ENCODE data around the gene SYT7.

SYT7 gene

GRCh38 chr11:61516675-61517572 is 64.0 kb downstream of the SYT7 start:
- H3K27me3 ChIP-seq (ENCODE audit: insufficient read depth, insufficient read length): no peaks in the 10 kb centered on the region
- no peak overlapping the region for H3K4me3 ChIP-seq (ENCODE audit: insufficient read length, low read depth)
- no peaks in the 10 kb centered on the region for H3K9me3 ChIP-seq (ENCODE audit: insufficient read depth, low read length)
- peak overlapping the region; percentile 1 for H3K9ac ChIP-seq (ENCODE audit: insufficient read length, low read depth)
- TF ChIP-seq ZNF274 (IDR thresholded peaks at IDR 0.05; ENCODE audit: low read depth, low read length) (no peak), YY1 (IDR thresholded peaks at IDR 0.05; ENCODE audit: insufficient read depth, insufficient read length) (no peak), SUZ12 (IDR thresholded peaks at IDR 0.05; ENCODE audit: extremely low read depth, insufficient read depth, insufficient read length) (no peak)
- peaks cover 39% of the 10 kb centered on the region for H3K4me1 ChIP-seq (ENCODE audit: insufficient read depth, insufficient read length)
- no peaks in the 10 kb centered on the region for H3K36me3 ChIP-seq (ENCODE audit: insufficient read depth, insufficient read length, low read length)
- DNase-seq (ENCODE audit: low read depth, low spot score): no peak

- Histone ChIP-seq H3K9me3 (ENCODE audit: insufficient read depth, low read length) (no peaks in the 10 kb centered on the region), H3K4me3 (ENCODE audit: insufficient read length, low read depth) (no peak overlapping the region), H3K36me3 (ENCODE audit: insufficient read depth, insufficient read length, low read length) (no peaks in the 10 kb centered on the region), H3K27me3 (ENCODE audit: insufficient read depth, insufficient read length) (no peaks in the 10 kb centered on the region), H3K4me1 (ENCODE audit: insufficient read depth, insufficient read length) (peaks cover 42% of the 10 kb centered on the region), H3K9ac (ENCODE audit: insufficient read length, low read depth) (no peak overlapping the region)
- no peak for DNase-seq (ENCODE audit: low read depth, low spot score)
- no peak for TF ChIP-seq SUZ12 (IDR thresholded peaks at IDR 0.05; ENCODE audit: extremely low read depth, insufficient read depth, insufficient read length)
Measured at GRCh38 chr11:61516191-61516590, 64.7 kb downstream of the SYT7 start.

GRCh38 chr11:61515686-61516085 is 65.2 kb downstream of the SYT7 start:
- DNase-seq (ENCODE audit: low read depth, low spot score): no peak
- Histone ChIP-seq H3K9ac (ENCODE audit: insufficient read length, low read depth) (no peak overlapping the region), H3K36me3 (ENCODE audit: insufficient read depth, insufficient read length, low read length) (no peaks in the 10 kb centered on the region), H3K9me3 (ENCODE audit: insufficient read depth, low read length) (no peaks in the 10 kb centered on the region), H3K4me3 (ENCODE audit: insufficient read length, low read depth) (no peak overlapping the region), H3K4me1 (ENCODE audit: insufficient read depth, insufficient read length) (peaks cover 46% of the 10 kb centered on the region), H3K27me3 (ENCODE audit: insufficient read depth, insufficient read length) (peaks cover 3% of the 10 kb centered on the region)
- TF ChIP-seq SUZ12 (IDR thresholded peaks at IDR 0.05; ENCODE audit: extremely low read depth, insufficient read depth, insufficient read length): no peak
- no peak for TF ChIP-seq YY1 (IDR thresholded peaks at IDR 0.05; ENCODE audit: insufficient read depth, insufficient read length)
- TF ChIP-seq ZNF274 (IDR thresholded peaks at IDR 0.05; ENCODE audit: low read depth, low read length): no peak

- no peak for TF ChIP-seq ZNF274 (IDR thresholded peaks at IDR 0.05; ENCODE audit: low read depth, low read length)
- TF ChIP-seq SUZ12 (IDR thresholded peaks at IDR 0.05; ENCODE audit: extremely low read depth, insufficient read depth, insufficient read length): no peak
- no peak for TF ChIP-seq YY1 (IDR thresholded peaks at IDR 0.05; ENCODE audit: insufficient read depth, insufficient read length)
- Histone ChIP-seq H3K4me3 (ENCODE audit: insufficient read length, low read depth) (no peak overlapping the region), H3K36me3 (ENCODE audit: insufficient read depth, insufficient read length, low read length) (no peaks in the 10 kb centered on the region), H3K4me1 (ENCODE audit: insufficient read depth, insufficient read length) (peaks cover 55% of the 10 kb centered on the region), H3K27me3 (ENCODE audit: insufficient read depth, insufficient read length) (peaks cover 17% of the 10 kb centered on the region), H3K9me3 (ENCODE audit: insufficient read depth, low read length) (no peaks in the 10 kb centered on the region), H3K9ac (ENCODE audit: insufficient read length, low read depth) (no peak overlapping the region)
- DNase-seq (ENCODE audit: low read depth, low spot score): no peak
Measured at GRCh38 chr11:61514050-61514917, 66.6 kb downstream of the SYT7 start.

- H3K27me3 ChIP-seq (ENCODE audit: insufficient read depth, insufficient read length): peaks cover 18% of the 10 kb centered on the region
- H3K4me3 ChIP-seq (ENCODE audit: insufficient read length, low read depth): no peak overlapping the region
- H3K9ac ChIP-seq (ENCODE audit: insufficient read length, low read depth): no peak overlapping the region
- no peaks in the 10 kb centered on the region for H3K9me3 ChIP-seq (ENCODE audit: insufficient read depth, low read length)
- no peaks in the 10 kb centered on the region for H3K36me3 ChIP-seq (ENCODE audit: insufficient read depth, insufficient read length, low read length)
- H3K4me1 ChIP-seq (ENCODE audit: insufficient read depth, insufficient read length): peaks cover 55% of the 10 kb centered on the region
- TF ChIP-seq SUZ12 (IDR thresholded peaks at IDR 0.05; ENCODE audit: extremely low read depth, insufficient read depth, insufficient read length) (no peak), YY1 (IDR thresholded peaks at IDR 0.05; ENCODE audit: insufficient read depth, insufficient read length) (no peak), ZNF274 (IDR thresholded peaks at IDR 0.05; ENCODE audit: low read depth, low read length) (no peak)
- no peak for DNase-seq (ENCODE audit: low read depth, low spot score)
Measured at GRCh38 chr11:61513143-61513765, 67.6 kb downstream of the SYT7 start.

GRCh38 chr11:61512435-61512834 is 68.4 kb downstream of the SYT7 start:
- Histone ChIP-seq H3K4me1 (ENCODE audit: insufficient read depth, insufficient read length) (peaks cover 54% of the 10 kb centered on the region), H3K27me3 (ENCODE audit: insufficient read depth, insufficient read length) (peaks cover 26% of the 10 kb centered on the region), H3K4me3 (ENCODE audit: insufficient read length, low read depth) (no peak overlapping the region), H3K9ac (ENCODE audit: insufficient read length, low read depth) (no peak overlapping the region), H3K36me3 (ENCODE audit: insufficient read depth, insufficient read length, low read length) (no peaks in the 10 kb centered on the region), H3K9me3 (ENCODE audit: insufficient read depth, low read length) (no peaks in the 10 kb centered on the region)
- TF ChIP-seq SUZ12 (IDR thresholded peaks at IDR 0.05; ENCODE audit: extremely low read depth, insufficient read depth, insufficient read length) (no peak), YY1 (IDR thresholded peaks at IDR 0.05; ENCODE audit: insufficient read depth, insufficient read length) (no peak), ZNF274 (IDR thresholded peaks at IDR 0.05; ENCODE audit: low read depth, low read length) (no peak)
- no peak for DNase-seq (ENCODE audit: low read depth, low spot score)
